Measurements from ENCODE around the gene HDLBP.

DNA sequence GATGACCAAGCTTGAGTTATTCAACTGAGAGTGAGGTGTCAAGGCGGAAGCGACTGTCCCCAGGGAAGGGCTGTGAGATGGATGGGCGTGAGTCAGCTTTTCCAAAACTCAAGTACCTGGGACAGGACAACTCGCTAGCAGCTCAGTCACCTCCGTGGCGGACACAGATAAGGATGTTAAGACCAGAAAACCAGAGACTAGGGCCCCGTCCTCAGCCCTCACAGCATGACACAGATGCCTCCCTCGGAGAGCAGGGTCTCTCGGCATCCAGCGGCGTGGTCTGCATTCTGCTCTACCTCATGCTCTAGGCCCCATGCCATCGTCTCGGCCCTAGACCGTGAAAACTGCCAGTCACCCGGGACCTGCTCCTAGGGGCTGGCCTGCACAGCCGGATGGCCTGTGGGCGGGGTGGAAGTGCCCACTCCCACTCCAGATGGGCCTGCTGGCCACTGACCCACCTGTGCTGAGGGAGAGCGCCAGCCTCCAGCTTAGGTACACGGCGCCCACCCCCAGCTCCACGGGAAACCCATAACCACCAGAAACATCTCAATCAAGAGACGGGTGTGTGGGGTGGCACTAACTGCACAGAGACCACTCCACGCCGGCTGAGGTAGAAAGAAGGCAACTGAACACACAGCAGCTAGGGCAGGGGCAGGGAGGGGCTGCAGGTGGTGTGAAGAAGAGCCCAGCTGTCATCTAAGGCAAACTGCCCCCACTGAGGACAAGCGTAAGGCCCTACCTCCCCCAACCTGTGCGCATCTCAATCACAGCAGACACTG is 87.2 kb downstream of the HDLBP start:
- no peak for TF ChIP-seq POLR2A (IDR thresholded peaks at IDR 0.05)
- TF ChIP-seq, protein P1, sequence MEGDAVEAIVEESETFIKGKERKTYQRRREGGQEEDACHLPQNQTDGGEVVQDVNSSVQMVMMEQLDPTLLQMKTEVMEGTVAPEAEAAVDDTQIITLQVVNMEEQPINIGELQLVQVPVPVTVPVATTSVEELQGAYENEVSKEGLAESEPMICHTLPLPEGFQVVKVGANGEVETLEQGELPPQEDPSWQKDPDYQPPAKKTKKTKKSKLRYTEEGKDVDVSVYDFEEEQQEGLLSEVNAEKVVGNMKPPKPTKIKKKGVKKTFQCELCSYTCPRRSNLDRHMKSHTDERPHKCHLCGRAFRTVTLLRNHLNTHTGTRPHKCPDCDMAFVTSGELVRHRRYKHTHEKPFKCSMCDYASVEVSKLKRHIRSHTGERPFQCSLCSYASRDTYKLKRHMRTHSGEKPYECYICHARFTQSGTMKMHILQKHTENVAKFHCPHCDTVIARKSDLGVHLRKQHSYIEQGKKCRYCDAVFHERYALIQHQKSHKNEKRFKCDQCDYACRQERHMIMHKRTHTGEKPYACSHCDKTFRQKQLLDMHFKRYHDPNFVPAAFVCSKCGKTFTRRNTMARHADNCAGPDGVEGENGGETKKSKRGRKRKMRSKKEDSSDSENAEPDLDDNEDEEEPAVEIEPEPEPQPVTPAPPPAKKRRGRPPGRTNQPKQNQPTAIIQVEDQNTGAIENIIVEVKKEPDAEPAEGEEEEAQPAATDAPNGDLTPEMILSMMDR (IDR thresholded peaks at IDR 0.05), result no peak
- no peak for TF ChIP-seq POLR2AphosphoS5 (IDR thresholded peaks at IDR 0.05)
- no peak for TF ChIP-seq EP300 (IDR thresholded peaks at IDR 0.05)

All from upper lobe of left lung (tissue), 4 donors.